ENCODE results near the gene KRTAP4-8. TPM values are rescaled to one million over a fixed set of nuclear protein-coding genes. Genes with fewer than 3 reads are reported as not detected.
"Not testable (repeated sequence)": the region's sequence is repeated elsewhere in the genome, so short reads cannot be mapped to it uniquely, and the experiment has no call there.

Gene KRTAP4-8
- total and polyA plus RNA-seq, 5 donors, result not detected

- intact Hi-C loops (cut with DNase I), result no loop called here
- 56% methylated on average over 4 of the region's 4 CpGs for WGBS
- no peak overlapping the region for H3K4me3 ChIP-seq (ENCODE audit: low read length)
- no peaks in the 10 kb centered on the region for H3K4me1 ChIP-seq (ENCODE audit: control insufficient read depth, insufficient read depth, low read length)
- no peak for DNase-seq
- H3K27ac ChIP-seq (ENCODE audit: low read length), result no peak overlapping the region
- no peak for ATAC-seq
- H3K9me3 ChIP-seq (ENCODE audit: control insufficient read depth, low read length), result no peaks in the 10 kb centered on the region
- H3K27me3 ChIP-seq (ENCODE audit: control insufficient read depth, insufficient read depth), result no peaks in the 10 kb centered on the region
Observed at GRCh38 chr17:41082626-41083025, 15.3 kb downstream of the KRTAP4-8 start.

- DNase-seq, result no peak
- Histone ChIP-seq H3K27ac (ENCODE audit: low read length) (no peak overlapping the region), H3K9me3 (ENCODE audit: control insufficient read depth, low read length) (no peaks in the 10 kb centered on the region), H3K4me3 (ENCODE audit: low read length) (no peak overlapping the region), H3K27me3 (ENCODE audit: control insufficient read depth, insufficient read depth) (no peaks in the 10 kb centered on the region), H3K4me1 (ENCODE audit: control insufficient read depth, insufficient read depth, low read length) (no peaks in the 10 kb centered on the region)
- intact Hi-C loops (cut with DNase I), result no loop called here
- ATAC-seq, result no peak
Observed at GRCh38 chr17:41076788-41077187, 21.2 kb downstream of the KRTAP4-8 start.

DNA sequence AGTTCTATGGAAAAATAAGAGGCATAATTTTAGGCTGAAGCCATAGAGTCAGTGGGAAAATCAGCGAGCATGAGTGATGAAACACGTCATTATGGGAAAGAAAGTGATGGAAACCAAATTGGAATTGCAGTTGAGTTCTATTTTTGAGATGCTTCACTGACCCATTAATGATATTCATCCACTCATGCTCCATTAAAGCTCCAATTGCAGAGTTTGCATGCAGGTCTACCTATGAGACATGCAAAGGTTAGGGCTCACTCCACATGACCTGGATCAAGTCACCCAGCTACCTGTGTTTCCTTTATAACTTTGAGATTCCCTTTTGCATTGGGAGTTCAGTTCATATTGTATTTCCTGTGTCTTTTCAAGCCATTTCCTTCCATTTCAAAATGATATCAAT, 24.3 kb downstream of the KRTAP4-8 start:
- DNase-seq (no peak), ATAC-seq (no peak)
- H3K27ac ChIP-seq (ENCODE audit: low read length), result no peak overlapping the region
- H3K9me3 ChIP-seq (ENCODE audit: control insufficient read depth, low read length), result no peaks in the 10 kb centered on the region
- WGBS, result 86% methylated on average over 2 of the region's 2 CpGs
- H3K27me3 ChIP-seq (ENCODE audit: control insufficient read depth, insufficient read depth), result no peaks in the 10 kb centered on the region
- intact Hi-C loops (cut with DNase I), result no loop called here
- no peaks in the 10 kb centered on the region for H3K4me1 ChIP-seq (ENCODE audit: control insufficient read depth, insufficient read depth, low read length)
- H3K4me3 ChIP-seq (ENCODE audit: low read length), result no peak overlapping the region

- H3K27me3 ChIP-seq (ENCODE audit: control insufficient read depth, insufficient read depth), result peaks cover 3% of the 10 kb centered on the region
- ATAC-seq (no peak), DNase-seq (no peak)
- H3K4me3 ChIP-seq (ENCODE audit: low read length), result no peak overlapping the region
- no peaks in the 10 kb centered on the region for H3K4me1 ChIP-seq (ENCODE audit: control insufficient read depth, insufficient read depth, low read length)
- H3K27ac ChIP-seq (ENCODE audit: low read length), result no peak overlapping the region
- intact Hi-C loops (cut with DNase I), result no loop called here
- no peaks in the 10 kb centered on the region for H3K9me3 ChIP-seq (ENCODE audit: control insufficient read depth, low read length)
- WGBS, result 78% methylated on average over 5 of the region's 5 CpGs
Observed at GRCh38 chr17:41071606-41072360, 26.2 kb downstream of the KRTAP4-8 start.

DNA sequence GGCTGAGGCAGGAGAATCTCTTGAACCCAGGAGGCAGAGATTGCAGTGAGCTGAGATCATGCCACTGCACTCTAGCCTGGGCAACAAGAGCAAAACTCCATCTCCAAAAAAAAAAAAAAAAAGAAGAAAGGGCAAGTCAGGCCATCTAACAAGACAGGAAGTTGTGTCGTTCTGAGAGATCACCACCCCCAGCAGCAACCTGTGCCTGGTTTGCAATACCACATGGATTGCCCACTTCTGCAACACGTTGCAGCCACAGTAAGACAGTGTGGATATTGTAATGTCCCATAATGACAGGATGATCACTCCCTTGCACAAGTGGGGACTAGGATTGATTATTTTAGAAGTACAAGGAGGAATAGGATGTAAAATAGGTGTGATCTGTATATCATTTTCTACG, 28.9 kb downstream of the KRTAP4-8 start:
- Histone ChIP-seq H3K27me3 (ENCODE audit: control insufficient read depth, insufficient read depth) (peaks cover 3% of the 10 kb centered on the region), H3K4me1 (ENCODE audit: control insufficient read depth, insufficient read depth, low read length) (no peaks in the 10 kb centered on the region), H3K9me3 (ENCODE audit: control insufficient read depth, low read length) (no peaks in the 10 kb centered on the region), H3K27ac (ENCODE audit: low read length) (no peak overlapping the region), H3K4me3 (ENCODE audit: low read length) (no peak overlapping the region)
- DNase-seq (no peak), ATAC-seq (no peak)
- intact Hi-C loops (cut with DNase I), result no loop called here
- WGBS, result 74% methylated on average over 3 of the region's 3 CpGs

DNA sequence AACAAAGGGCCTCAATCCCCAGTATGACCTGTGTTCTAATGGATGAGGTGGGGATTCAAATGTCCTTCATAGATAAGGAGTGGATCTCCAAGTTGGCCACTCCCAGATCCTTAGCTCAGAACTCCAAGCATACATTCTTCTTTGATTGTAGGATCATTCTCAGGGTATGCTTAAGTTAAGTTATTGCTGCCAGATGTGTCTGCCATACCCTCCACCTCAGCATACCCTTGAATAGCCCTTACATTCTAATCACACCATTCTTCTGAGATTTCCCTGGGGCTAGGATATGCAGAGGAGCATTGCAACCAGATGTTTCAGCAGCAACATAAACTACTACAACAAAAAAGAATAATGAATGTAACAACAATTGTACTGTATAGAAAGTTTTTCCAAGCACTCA, 30.7 kb downstream of the KRTAP4-8 start:
- H3K27me3 ChIP-seq (ENCODE audit: control insufficient read depth, insufficient read depth), result peaks cover 3% of the 10 kb centered on the region
- no peak for DNase-seq
- intact Hi-C loops (cut with DNase I), result no loop called here
- H3K4me3 ChIP-seq (ENCODE audit: low read length), result no peak overlapping the region
- no peaks in the 10 kb centered on the region for H3K4me1 ChIP-seq (ENCODE audit: control insufficient read depth, insufficient read depth, low read length)
- H3K27ac ChIP-seq (ENCODE audit: low read length), result no peak overlapping the region
- no peaks in the 10 kb centered on the region for H3K9me3 ChIP-seq (ENCODE audit: control insufficient read depth, low read length)
- ATAC-seq, result no peak

DNA sequence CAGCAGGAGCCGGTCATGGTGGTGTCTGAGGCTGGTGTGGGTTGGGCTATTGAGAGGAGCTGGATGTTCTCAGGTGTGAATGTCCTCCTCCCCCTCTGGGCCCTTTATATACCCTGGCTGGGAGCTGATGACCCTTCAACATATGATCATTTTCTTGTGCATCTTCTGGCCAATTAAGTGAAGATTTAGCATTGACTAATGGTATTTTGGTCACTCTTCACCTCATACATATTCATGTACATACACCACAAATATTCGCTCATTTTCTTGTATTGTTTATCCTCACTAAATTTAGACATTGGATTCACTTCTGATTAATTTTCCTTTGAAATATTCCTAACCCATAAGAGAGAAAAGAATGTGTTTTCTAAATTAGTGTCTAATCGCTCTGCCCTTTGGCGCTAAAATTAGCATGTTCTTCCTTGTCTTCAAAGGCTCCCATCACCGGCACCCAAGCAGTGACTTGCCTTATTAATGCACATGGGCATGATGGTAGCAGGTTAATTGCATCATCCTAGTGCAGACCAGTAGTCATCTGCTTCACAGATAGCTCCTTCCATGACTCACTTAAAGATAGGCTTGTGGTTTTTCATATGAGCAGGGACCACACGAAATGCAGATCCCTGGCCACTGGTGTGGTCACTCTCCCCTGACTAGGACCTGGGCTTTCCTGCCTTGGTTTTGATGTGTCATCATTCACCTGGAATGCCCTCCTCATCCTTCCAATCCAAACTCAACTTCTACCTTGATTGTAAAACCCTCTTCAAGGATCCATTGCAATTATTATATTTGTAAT, 31.9 kb downstream of the KRTAP4-8 start, which contains the start of gene KRTAP2-4:
Gene KRTAP2-4, minus strand, starts transcription at position 51 of the 796 bp plus-strand sequence. Its CDS starts 34 bp downstream, at position 17.
- ATAC-seq (no peak), DNase-seq (no peak)
- H3K4me3 ChIP-seq (ENCODE audit: low read length), result no peak within 1 kb of the TSS
- 87% methylated on average over 6 of the region's 6 CpGs for WGBS
- intact Hi-C loops (cut with DNase I), result no loop called here
- H3K27me3 ChIP-seq (ENCODE audit: control insufficient read depth, insufficient read depth), result peaks cover 3% of the 10 kb centered on the region
- no peaks in the 10 kb centered on the region for H3K4me1 ChIP-seq (ENCODE audit: control insufficient read depth, insufficient read depth, low read length)
- H3K27ac ChIP-seq (ENCODE audit: low read length), result no peak within 1 kb of the TSS
- H3K9me3 ChIP-seq (ENCODE audit: control insufficient read depth, low read length), result no peaks in the 10 kb centered on the region

GRCh38 chr17:41065016-41065689, 32.8 kb downstream of the KRTAP4-8 start:
- H3K4me1 ChIP-seq (ENCODE audit: control insufficient read depth, insufficient read depth, low read length); H3K27me3 ChIP-seq (ENCODE audit: control insufficient read depth, insufficient read depth); H3K9me3 ChIP-seq (ENCODE audit: control insufficient read depth, low read length); H3K27ac ChIP-seq (ENCODE audit: low read length); DNase-seq; ATAC-seq; intact Hi-C loops (cut with DNase I); H3K4me3 ChIP-seq (ENCODE audit: low read length): not testable (repeated sequence)
- WGBS, result 63% methylated on average over 7 of the region's 16 CpGs

DNA sequence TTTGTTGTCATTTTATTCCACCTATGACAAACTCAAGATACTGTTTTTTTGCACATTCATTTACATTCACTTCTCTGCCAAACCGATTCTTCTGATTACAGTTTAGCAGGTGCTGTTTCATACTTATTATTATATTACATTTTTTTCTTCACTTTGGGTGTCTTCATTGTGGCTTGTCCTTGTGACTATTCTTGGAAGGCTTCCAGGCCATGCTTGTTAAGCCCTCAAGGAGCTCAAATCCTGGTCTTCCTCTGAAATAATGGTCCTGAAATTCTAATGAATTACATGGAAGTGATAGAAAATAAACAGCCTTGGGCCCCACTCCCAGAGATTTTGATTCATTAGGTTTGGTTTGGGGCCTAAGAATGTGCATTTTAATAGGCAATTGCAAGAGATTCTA, 33.6 kb downstream of the KRTAP4-8 start:
- intact Hi-C loops (cut with DNase I), result no loop called here
- Histone ChIP-seq H3K4me3 (ENCODE audit: low read length) (no peak overlapping the region), H3K4me1 (ENCODE audit: control insufficient read depth, insufficient read depth, low read length) (no peaks in the 10 kb centered on the region), H3K9me3 (ENCODE audit: control insufficient read depth, low read length) (no peaks in the 10 kb centered on the region), H3K27me3 (ENCODE audit: control insufficient read depth, insufficient read depth) (peaks cover 3% of the 10 kb centered on the region), H3K27ac (ENCODE audit: low read length) (no peak overlapping the region)
- 78% methylated on average over 1 of the region's 1 CpG for WGBS
- ATAC-seq, result no peak
- DNase-seq, result no peak

DNA sequence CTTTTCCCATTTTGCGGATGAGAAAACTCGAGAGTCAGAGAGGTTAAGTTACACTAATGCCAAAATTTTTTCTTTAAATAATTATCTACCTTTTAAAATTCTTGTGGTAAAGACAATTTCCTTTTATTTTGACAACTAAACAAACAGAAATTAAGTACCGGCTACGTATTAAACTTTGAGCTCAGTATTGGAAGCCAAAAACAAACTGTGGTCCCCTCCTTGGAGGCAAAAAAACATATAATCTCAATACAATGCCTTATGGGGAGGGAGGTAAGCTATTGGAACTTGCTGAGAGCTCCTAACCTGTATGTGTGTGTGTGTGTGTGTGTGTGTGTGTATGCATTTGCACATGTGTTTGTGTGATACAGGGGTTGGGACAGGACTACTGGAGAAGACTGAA, 34.5 kb downstream of the KRTAP4-8 start:
- WGBS, result 85% methylated on average over 4 of the region's 4 CpGs
- intact Hi-C loops (cut with DNase I), result no loop called here
- Histone ChIP-seq H3K4me1 (ENCODE audit: control insufficient read depth, insufficient read depth, low read length) (no peaks in the 10 kb centered on the region), H3K4me3 (ENCODE audit: low read length) (no peak overlapping the region), H3K9me3 (ENCODE audit: control insufficient read depth, low read length) (no peaks in the 10 kb centered on the region), H3K27me3 (ENCODE audit: control insufficient read depth, insufficient read depth) (peaks cover 3% of the 10 kb centered on the region), H3K27ac (ENCODE audit: low read length) (no peak overlapping the region)
- no peak for ATAC-seq
- DNase-seq, result no peak

GRCh38 chr17:41061964-41062363, 36.0 kb downstream of the KRTAP4-8 start:
- intact Hi-C loops (cut with DNase I), result no loop called here
- Histone ChIP-seq H3K9me3 (ENCODE audit: control insufficient read depth, low read length) (no peaks in the 10 kb centered on the region), H3K27ac (ENCODE audit: low read length) (no peak overlapping the region), H3K4me1 (ENCODE audit: control insufficient read depth, insufficient read depth, low read length) (no peaks in the 10 kb centered on the region), H3K4me3 (ENCODE audit: low read length) (no peak overlapping the region), H3K27me3 (ENCODE audit: control insufficient read depth, insufficient read depth) (no peaks in the 10 kb centered on the region)
- ATAC-seq (no peak), DNase-seq (no peak)
- 74% methylated on average over 1 of the region's 1 CpG for WGBS
